Esophagus squamous epithelium (tissue), 4 donors: Measurements from ENCODE around the gene RAB44.

Source experiments
- CTCF ChIP-seq, 6 experiments: fragments of 450-650 bp in 4 of 6; fragments of 200-600 bp in 2 of 6; sonication (generic) in 2 of 6; IDR thresholded peaks; one replicate each; pipeline ENCODE4 v1.5.1; 2016 to 2019; ENCODE audit warnings: antibody characterized with exemption in 6 of 6, mild to moderate bottlenecking in 4 of 6, moderate library complexity in 4 of 6
- POLR2A ChIP-seq, 4 donors: fragments of 450-650 bp; IDR thresholded peaks; one replicate each; pipeline ENCODE4 v1.6.1; 2017; ENCODE audit warnings: antibody characterized with exemption in 4 of 4, mild to moderate bottlenecking in 4 of 4, moderate library complexity in 3 of 4

- TF ChIP-seq POLR2A (IDR thresholded peaks at IDR 0.05), result no peak
- TF ChIP-seq CTCF (IDR thresholded peaks at IDR 0.05), result no peak
Measured at GRCh38 chr6:36720251-36721141, 22.9 kb downstream of the RAB44 start.
